Breast epithelium (tissue), 3 donors: ENCODE results near the gene TYRO3.
"Not testable (repeated sequence)": the region's sequence is repeated elsewhere in the genome, so short reads cannot be mapped to it uniquely, and the experiment has no call there.

ENCODE experiments used
- POLR2AphosphoS5 ChIP-seq, 3 donors: sonication (generic); formaldehyde crosslinking; IDR thresholded peaks; one replicate each; pipeline ENCODE4 v1.6.1; 2017; ENCODE audit warnings: antibody characterized with exemption in 3 of 3
- TF ChIP-seq, protein P1 (sequence below), 3 donors: fragments of 450-650 bp; IDR thresholded peaks; one replicate each; pipeline ENCODE4 v1.5.1; 2016 to 2017; ENCODE audit warnings: antibody characterized with exemption in 3 of 3, mild to moderate bottlenecking in 3 of 3, moderate library complexity in 3 of 3

DNA sequence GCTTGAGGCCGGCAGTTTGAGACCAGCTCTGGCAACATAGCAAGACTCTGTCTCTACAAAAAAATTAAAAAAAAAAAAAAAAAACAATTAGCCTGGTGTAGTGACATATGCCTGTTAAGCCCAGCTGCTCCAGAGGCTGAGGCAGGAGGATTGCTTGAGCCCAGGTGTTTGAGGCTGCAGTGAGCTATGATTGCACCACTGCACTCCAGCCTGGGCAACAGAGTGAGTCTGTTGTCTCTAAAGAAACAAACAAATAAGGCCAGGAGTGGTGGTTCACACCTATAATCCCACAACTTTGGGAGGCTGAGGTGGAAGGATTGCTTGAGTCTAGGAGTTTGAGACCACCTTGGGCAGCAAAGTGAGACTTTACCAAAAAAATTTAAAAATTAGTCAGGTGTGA is 10.2 kb downstream of the TYRO3 start:
- TF ChIP-seq, protein P1, sequence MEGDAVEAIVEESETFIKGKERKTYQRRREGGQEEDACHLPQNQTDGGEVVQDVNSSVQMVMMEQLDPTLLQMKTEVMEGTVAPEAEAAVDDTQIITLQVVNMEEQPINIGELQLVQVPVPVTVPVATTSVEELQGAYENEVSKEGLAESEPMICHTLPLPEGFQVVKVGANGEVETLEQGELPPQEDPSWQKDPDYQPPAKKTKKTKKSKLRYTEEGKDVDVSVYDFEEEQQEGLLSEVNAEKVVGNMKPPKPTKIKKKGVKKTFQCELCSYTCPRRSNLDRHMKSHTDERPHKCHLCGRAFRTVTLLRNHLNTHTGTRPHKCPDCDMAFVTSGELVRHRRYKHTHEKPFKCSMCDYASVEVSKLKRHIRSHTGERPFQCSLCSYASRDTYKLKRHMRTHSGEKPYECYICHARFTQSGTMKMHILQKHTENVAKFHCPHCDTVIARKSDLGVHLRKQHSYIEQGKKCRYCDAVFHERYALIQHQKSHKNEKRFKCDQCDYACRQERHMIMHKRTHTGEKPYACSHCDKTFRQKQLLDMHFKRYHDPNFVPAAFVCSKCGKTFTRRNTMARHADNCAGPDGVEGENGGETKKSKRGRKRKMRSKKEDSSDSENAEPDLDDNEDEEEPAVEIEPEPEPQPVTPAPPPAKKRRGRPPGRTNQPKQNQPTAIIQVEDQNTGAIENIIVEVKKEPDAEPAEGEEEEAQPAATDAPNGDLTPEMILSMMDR (IDR thresholded peaks at IDR 0.05) = not testable (repeated sequence)
- not testable (repeated sequence) for TF ChIP-seq POLR2AphosphoS5 (IDR thresholded peaks at IDR 0.05)
